ENCODE data around the gene DBNDD2.
A peak's percentile ranks its signal among the peaks of the same experiment; 100 is the strongest.

Gene DBNDD2

DNA sequence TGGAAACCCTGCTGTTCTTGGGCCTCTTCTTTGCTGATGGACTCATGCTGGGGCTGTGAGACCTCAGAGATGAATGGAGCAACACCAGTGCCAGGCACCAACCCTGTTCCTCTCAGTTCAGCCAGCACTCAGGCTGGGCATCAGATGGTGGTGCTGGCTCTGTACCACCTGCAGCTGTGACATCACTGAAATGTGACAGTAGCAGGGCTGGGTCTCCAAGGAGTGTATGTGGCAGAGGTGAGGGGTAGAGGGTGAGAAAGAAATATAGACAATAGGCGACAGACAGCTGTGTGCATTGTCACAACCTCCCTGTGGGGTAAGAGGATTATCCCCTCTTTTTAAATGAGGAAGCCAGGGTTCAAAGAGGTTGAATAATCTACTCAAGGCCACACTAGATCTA is 29.9 kb upstream of the DBNDD2 start, which contains the start of gene TP53TG5:
Gene TP53TG5 (minus strand): TSS at position 135 of the 400 bp plus-strand sequence. CDS start 89 bp downstream, at position 46.
- DNase-seq (ENCODE audit: low read depth in 2 of 2) = no peak

DNA sequence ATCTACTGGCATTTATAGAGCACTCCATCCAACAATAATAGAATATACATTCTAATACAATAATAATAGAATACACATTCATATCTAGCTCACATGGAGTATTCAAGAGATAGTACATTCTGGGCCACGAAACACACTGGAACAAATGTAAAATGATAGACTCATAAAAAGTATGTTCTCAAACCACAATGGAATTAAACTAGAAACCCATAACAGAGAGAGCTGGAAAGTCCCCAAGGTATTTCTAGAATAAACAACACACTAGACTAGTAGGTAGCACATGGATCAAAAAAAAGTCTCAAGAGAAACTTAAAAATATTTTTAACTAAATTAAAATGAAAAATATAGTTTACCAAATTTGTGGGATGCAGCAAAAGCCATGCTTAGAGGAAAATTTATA is 20.8 kb upstream of the DBNDD2 start:
- DNase-seq (ENCODE audit: low read depth in 2 of 2) = no peak

DNA sequence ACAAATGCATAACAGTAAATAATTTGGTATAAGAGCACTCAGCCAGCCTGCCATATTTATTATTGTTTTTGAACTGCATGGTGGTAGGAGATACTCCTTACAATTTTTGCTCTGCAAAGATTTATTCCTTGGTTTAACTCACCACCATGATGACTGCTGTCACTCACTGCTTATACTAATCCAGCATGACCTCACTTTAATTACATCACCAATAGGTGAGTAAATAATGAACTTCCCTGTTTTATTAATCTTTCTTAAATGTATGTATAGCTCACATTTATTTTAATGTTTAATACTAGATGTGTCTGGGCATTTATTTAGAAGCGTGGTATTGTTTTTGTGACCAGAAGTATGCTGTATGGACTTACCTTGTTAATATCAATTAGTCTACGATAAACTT is 17.2 kb upstream of the DBNDD2 start:
- DNase-seq (ENCODE audit: low read depth in 2 of 2) = no peak

DNA sequence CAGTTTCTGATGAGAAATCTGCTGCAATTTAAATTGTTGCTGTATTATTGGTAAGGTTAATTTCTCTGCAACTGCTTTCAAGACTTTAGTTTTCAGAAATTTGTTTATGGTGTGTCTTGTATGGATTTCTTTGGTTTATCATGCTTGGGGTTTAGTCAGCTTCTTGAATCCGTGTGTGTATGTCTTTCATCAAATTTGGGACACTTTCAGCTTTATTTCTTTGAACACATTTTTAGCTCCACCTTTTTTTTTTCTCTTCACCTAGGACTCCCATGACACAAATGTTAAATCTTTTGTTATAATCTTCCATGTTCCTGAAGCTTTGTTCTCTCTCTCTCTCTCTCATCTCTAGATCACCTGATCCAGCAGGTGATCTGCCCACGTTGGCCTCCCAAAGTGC is 16.5 kb upstream of the DBNDD2 start:
- no peak for DNase-seq (ENCODE audit: low read depth in 2 of 2)

DNA sequence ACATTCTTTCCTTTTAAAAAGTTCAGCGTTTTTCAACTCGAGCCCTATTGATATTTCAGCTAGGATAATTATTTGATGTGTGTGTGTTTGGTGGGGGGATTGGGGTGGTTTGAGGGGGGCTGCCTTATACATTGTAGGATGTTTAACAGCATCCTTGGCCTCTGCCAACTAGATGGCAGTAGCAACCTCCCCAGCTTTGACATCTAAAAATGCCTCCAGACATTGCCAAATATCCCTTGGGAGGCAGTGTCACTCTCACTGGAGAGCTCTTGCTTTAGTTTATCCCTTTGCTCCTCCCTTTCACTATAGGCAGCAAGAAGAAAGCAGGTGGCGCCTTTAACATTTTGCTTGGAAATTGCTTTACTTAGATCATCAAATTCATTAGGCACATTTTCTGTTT is 15.4 kb upstream of the DBNDD2 start:
- DNase-seq (ENCODE audit: low read depth in 2 of 2) = no peak

DNA sequence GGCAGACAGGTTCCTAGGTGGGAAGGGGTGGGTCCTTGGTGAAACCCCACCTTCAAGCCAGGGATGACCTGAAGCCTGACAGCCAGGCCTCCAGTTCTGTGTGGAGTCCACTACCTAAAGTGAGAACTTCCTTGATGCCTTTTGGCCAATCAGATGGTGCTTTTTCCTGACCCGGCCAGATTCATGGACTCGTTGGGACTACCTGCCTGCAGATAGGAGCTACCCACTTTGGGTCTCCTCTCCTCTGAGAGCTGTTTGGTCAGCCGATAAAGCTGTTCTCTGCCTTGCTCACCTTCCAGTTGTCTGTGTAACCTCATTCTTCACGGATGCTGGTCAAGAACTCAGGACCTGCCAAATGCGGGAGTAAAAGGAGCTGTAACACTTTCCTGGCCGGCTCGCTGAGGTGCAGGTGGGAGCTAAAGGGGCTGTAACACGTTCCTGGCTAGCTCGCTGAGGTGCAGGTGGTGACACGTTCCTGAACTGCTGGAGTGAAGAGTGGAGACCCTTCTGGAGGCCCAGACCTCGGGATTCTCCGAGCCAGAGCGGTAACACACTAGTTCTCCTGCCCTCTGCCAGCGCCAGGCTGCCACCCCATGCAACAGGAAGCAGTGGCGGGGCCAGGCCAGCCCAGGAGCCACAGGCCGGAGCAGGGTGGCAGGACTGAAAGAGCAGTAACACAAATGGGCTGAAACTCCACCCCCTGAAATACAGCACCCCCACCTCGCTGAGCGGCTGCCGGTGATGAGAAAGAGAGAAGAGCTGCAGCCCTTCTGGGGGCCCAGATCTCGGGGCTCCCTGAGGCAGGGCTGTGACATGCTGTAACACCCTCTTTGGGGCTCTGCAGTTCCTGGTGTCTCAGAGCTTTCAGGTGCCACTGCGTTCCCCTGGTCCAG is 13.6 kb upstream of the DBNDD2 start:
- DNase-seq (ENCODE audit: low read depth in 2 of 2) = no peak

DNA sequence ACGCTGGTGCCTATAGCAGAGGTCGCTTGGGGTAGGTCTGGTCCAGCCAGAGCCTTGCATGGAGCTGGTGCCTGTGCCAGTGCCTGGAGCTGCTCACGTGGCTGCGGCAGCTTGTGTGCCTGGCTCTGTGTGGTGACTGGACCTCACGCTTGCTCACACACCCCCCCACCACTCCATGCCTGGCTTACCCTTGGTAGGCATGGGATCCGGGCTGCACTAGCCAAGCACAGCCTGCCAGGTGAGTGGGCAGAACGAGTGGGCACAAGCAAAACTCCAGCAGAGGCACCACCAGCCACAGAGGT is 13.0 kb upstream of the DBNDD2 start:
- DNase-seq (ENCODE audit: low read depth in 2 of 2) = no peak

DNA sequence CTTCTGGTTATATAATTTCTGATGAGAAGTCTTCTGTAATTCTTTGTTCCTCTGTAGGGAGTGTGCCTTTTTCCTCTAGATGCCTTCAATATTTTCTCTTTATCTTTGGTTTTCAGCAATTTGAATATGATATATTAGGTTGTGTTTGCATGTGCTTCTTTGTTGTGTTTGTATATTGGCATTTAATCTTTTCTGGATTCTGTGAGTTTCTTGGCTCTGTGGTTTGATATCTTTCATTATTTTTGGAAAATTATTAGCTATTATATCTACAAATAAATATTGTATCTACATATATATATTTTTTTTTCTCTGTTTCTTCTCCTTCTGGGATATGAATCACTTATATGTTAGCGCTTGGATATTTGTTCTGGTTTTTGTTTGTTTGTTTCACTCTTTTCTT is 9.1 kb upstream of the DBNDD2 start:
- no peak for DNase-seq (ENCODE audit: low read depth in 2 of 2)

DNA sequence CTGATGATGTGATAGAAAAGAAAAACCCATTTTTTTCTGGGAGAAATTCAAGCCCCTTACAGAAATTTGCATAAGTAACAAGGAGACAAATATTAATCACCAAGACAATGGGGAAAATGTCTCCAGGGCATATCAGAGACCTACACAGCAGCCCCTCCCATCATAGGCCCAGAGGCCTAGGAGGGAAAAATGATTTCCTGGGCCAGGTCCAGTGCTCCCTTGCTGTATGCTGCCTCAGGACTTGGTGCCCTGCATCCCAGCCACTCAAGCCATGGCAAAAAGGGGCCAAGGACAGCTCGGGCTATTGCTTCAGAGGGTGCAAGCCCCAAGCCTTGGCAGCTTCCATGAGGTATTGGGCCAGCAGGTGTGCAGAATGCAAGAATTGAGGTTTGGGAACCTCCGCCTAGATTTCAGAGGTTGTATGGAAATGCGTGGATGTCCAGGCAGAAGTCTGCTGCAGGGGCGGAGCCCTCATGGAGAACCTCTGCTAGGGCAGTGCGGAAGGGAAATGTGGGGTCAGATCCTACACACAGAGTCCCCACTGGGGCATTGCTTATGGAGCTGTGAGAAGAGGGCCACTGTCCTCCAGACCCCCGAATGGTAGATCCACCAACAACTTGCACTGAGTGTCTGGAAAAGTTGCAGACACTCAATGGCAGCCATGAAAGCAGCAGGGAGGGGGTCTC is 7.6 kb upstream of the DBNDD2 start:
- DNase-seq (ENCODE audit: low read depth in 2 of 2) = no peak

DNA sequence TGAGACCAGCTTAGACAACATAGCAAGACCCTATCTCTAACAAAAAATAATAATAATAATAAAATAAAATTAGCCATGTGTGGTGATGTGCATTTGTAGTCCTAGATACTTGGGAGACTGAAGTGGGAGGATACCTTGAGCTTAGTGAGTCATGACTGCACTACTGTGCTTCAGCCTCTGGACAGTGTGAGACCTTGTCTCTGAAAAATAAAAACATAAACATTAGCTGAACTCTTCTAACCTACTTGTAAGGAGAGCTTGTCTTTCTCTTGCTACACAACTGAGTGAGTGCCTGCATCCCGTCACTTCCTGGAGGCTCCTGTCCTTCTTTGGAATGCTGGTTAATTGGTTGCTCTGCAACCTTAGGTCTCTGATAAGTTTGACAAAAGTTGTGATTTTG is 5.1 kb upstream of the DBNDD2 start:
- no peak for DNase-seq (ENCODE audit: low read depth in 2 of 2)

DNA sequence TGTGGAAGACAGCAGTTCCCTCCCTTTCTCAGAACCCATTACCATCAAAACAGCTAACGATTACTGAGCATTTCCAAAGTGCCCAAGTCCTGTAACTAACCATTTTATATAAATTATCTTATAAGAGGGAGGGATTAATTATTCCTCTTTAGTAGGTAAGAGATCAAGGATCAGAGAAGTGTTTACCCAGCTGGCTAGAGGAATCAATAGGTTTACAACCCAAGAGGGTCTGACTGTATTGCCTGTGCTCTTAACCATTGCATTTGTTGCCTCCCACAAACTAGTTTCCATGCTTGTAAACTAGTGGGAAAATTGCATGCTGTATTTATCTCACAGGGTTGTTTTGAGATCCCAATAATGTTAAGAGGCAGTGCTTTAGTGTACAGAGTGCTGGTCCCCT is 3.7 kb upstream of the DBNDD2 start:
- no peak for DNase-seq (ENCODE audit: low read depth in 2 of 2)

DNA sequence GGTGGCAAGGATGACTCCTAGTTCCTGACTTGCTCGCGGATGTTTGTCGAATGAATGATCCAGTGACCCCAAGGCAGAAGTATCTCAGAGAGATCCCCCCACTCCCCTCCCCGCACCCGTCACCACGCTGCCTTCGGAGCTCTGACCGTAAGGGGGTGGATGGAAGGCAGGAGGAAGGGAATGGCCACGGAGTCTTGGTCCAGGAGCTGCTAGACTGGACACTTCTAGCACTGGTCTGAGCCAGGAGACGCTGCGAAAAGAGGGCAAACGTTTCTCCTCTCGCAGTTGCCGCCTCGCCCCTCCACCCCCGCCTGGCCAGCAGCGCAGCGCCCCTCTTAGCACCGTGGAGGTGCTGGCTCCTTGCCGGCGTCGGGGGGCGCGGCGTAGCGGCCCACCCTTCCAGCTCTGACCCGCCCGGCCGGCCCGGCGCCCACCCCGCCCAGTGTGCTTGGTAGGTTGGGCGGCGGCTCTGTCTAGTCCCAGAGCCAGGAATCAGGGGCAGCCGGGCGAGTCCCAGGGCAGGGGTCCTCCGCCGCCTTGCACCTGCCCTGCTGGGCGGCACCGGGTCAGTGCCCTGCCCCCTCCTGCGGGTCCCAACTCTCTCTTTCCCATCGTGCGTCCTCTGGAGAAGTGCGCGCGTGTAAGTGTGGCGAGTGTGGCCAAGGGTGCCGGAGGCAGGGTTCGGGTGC is 2.4 kb upstream of the DBNDD2 start:
- DNase-seq (ENCODE audit: low read depth in 2 of 2) = no peak

DNA sequence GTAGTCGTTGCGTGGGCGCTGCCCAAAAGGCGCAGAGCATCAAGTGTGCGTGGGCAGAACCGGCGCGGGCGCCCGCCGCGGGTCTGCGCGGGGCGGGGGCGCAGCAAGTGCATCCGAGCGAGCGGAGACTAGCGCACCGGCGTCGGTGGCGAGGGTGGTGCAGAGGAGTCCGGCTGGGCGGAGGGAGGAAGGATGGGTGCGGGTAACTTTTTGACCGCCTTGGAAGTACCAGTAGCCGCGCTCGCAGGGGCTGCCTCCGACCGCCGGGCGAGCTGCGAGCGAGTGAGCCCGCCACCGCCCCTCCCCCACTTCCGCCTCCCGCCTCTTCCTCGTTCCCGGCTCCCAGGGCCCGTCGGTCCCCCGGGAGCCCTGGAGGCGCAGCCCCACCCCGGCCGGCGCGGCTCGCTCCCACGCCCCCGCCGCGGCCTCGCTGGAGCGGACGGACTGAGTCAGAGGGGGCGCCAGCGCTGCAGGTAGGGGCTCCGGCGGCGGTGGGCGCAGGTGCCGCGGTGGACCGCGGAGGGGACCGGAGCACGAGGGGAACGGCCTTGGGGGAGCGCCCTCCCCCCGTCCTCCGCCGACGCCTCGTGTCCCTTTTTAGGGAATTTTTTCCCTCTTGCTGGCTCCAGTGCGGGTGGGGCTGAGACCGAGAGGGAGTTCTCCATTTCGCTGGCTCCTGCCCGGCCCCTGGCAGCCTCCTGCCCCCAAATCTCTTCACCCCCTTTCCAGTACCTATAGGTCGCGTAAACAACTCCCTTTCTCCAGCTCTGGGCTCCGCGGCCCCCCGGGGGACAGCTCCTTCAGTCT is 1.6 kb upstream of the DBNDD2 start:
- peak in 1 of 2 donors; percentile 40 for DNase-seq (ENCODE audit: low read depth in 2 of 2)

DNA sequence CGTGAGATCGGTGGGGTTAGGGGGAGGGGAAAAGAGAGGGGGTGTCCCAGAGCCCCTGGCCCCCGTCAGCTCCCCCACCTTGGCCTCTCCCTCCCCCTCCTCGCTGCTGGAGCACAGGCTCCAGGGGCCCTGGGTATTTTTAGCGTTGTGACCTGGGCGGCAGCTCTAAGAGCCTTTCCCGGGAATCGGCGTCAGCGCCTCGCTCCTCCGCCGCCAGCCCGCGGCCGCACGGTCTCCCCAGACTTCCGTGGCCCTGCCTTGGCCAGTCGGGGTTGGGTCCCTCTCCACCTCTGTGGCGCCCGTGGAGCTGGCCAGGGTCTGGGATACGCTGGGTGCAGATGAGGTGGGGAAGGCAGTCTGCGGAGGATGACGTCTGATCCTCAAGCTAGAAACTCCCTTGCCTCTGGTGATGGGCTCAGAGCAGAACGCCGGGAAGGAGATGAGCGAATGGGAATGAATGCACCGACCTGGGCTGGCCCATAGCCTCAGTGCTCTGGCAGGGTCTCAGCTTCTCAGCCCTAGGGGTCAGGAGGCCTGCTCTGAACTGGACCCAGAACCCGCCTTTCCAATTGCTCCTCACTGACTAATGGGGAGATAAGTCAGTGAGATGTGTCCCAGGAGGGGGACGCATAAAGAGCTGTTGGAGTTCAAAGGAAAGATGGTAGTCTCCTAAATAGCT is 883 bp upstream of the DBNDD2 start:
- DNase-seq (ENCODE audit: low read depth in 2 of 2) = no peak

DNA sequence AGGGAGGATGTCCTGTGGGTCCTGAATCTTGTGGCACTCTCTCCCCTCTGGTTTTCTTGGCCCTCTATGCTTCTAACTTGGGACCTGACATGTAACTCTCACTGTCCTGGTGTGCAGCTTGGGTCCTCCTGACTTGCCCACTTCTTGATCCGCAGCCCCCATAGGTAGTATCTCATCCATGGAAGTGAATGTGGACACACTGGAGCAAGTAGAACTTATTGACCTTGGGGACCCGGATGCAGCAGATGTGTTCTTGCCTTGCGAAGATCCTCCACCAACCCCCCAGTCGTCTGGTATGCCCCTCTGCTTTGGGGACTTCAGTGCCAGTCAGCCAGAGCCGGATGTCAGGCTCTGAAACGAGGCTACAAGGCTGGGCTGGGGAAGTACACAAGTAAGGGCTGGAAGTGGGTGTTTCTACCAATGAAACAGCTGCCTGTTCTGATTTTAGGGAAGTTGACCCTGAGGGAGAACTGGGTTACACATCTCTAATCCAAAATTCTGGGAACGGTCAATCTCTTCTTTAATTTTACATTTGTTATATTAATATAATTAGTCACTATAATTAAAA is 641 bp downstream of the DBNDD2 start:
- DNase-seq (ENCODE audit: low read depth in 2 of 2) = no peak

DNA sequence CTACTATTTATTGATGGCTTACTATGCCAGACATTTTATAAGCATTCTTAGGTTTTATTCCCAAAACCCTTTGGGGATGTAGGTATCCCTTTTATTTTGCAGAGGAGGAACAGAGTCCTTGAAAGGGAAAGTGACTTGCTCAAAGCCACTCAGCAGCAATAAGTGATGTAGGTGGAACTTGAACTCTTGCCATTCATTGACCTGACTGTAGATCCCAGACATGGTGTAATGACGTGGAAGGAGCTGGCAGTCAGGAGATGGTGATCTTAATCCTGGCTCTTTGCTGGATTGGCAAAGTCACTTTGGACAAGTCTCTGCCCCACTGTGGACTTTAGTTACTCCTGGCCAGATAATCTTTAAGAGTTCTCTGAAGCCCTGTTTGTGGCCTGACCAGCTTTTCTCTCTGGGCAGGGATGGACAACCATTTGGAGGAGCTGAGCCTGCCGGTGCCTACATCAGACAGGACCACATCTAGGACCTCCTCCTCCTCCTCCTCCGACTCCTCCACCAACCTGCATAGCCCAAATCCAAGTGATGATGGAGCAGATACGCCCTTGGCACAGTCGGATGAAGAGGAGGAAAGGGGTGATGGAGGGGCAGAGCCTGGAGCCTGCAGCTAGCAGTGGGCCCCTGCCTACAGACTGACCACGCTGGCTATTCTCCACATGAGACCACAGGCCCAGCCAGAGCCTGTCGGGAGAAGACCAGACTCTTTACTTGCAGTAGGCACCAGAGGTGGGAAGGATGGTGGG is 1.6 kb downstream of the DBNDD2 start:
- DNase-seq (ENCODE audit: low read depth in 2 of 2) = no peak

DNA sequence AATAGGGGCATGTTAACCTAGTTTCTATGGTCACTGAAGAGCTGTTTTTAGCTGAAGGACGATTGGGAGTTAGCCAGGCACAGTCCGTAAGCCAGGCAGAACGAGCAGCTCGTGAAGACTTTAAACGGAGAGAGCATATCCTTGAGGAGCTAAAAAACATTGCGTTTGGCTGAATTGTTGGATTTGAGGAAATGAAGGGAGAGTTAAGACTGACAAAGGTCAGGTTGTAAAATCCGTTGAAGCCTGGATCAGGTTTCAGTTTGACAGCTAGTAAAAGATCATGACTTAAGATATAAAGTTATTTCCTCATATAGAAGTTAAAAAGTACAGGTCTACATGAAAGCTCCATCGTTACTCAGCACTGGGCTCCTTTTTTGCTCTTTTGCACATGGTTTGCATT is 2.8 kb downstream of the DBNDD2 start:
- DNase-seq (ENCODE audit: low read depth in 2 of 2) = no peak

DNA sequence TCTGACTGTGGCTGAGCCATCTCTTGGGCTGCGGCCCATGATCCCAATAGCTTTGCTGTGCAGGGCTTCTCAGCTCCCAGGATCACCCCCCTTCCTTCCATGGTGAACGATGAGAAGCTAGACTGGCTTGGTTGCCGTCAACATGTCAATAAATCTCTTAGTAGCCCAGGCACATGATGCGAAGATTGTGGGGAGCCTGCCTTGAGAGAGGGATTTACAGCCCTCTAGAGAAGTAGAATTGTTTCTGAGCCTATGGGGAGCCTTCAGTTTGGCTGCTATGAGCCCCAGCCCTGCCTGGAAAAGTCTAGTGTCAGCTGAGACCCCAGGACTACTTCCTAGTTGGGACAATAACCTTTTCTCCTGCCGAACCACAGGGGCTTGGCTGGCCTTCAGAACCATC is 4.6 kb downstream of the DBNDD2 start:
- DNase-seq (ENCODE audit: low read depth in 2 of 2) = no peak

DNA sequence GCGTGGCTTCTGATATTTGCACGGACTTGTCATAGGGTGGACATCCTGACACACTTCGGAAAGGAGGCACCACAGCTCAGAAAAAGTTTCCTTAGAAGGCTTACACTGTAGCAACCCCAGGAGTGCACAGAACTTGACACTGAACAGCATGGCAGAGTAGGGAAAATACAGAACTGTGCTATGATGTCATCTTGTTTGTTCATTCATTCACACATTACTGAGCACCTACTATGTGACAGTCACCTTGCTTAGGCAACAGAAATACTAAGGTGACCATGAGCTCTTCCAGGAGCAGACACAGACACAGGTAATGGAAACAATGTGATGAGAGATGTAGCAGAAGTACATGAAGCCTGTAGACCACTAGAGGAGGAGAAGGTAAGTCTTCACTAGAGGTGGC is 5.4 kb downstream of the DBNDD2 start:
- DNase-seq (ENCODE audit: low read depth in 2 of 2) = no peak

Data from activated CD4-positive, alpha-beta T cell treated with anti-CD3 and anti-CD28 coated beads for 24 hours (primary cell).